ENCODE data around the gene PTX3.

- TF ChIP-seq TARDBP (IDR thresholded peaks at IDR 0.05), result no peak
- TF ChIP-seq L3MBTL2 (conservative IDR thresholded peaks at IDR 0.05), result no peak
- no peak for TF ChIP-seq FOXK2 (IDR thresholded peaks at IDR 0.05)
- no peak for TF ChIP-seq ZNF384 (IDR thresholded peaks at IDR 0.05)
- TF ChIP-seq NFRKB (IDR thresholded peaks at IDR 0.05), result no peak
- no peak for TF ChIP-seq ARNT (IDR thresholded peaks at IDR 0.05)
- no peak for TF ChIP-seq SUZ12 (IDR thresholded peaks at IDR 0.05)
- no peak for TF ChIP-seq SP1 (IDR thresholded peaks at IDR 0.05)
- no peak for TF ChIP-seq BHLHE40 (IDR thresholded peaks at IDR 0.05; ENCODE audit: borderline replicate concordance)
- no peak for TF ChIP-seq ELF4 (IDR thresholded peaks at IDR 0.05)
- TF ChIP-seq FOXA1 (IDR thresholded peaks at IDR 0.05), result no peak
Measured at GRCh38 chr3:157407769-157408168, 28.9 kb upstream of the PTX3 start.

Measured in HEK293T (cell line).